GM10847 (cell line): Measurements from ENCODE around the gene LACRT.

ENCODE experiments used
- POLR2A ChIP-seq: IDR thresholded peaks from 2 replicates; pipeline ENCODE4 v1.6.1; 2011; ENCODE audit not compliant: insufficient read length; ENCODE audit errors: extremely low read depth

Gene LACRT

GRCh38 chr12:54612225-54612750, 22.4 kb downstream of the LACRT start:
- TF ChIP-seq POLR2A = no peak

DNA sequence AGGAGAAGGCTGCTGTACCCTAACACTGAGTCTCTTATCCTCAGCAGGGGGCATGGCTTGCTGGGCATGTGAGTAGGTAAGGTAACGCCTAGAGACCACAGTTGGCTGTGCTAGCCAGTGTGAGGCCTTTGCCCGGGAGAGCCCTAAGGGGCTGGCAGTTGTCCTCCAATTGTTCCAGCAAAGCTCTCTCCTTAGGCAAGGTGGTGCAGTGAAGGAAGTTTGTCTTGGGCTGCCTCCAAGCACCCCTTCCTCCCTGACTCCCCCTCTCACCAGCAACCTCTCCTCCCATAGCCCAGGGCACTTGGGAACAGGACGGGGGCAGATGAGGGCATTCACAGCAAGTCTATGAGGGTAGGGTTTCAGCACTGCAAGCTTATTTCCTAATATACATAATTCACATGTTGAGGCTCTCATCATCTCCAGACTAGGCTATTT, 23.0 kb downstream of the LACRT start:
- TF ChIP-seq POLR2A = no peak

GRCh38 chr12:54608769-54609168, 25.9 kb downstream of the LACRT start:
- no peak for TF ChIP-seq POLR2A

DNA sequence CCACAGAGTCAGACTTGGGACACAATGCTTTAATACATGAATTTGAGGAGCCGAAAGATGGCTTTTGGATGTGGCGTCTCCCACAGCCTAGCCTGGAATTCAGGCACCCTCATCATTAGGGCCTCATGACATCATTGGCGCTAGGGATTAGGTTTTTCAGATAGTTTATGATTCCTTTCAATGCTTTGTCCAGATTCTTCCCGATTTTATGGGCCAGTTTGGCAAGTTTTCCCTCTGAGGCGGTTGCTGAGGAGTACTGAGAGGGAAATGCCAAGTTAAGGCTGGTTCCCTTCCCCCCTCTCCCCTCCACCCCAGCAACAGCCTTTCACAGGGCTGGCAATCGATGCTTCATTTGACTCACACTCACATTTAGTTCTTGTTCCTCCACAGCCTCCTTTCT, 26.5 kb downstream of the LACRT start:
- no peak for TF ChIP-seq POLR2A

DNA sequence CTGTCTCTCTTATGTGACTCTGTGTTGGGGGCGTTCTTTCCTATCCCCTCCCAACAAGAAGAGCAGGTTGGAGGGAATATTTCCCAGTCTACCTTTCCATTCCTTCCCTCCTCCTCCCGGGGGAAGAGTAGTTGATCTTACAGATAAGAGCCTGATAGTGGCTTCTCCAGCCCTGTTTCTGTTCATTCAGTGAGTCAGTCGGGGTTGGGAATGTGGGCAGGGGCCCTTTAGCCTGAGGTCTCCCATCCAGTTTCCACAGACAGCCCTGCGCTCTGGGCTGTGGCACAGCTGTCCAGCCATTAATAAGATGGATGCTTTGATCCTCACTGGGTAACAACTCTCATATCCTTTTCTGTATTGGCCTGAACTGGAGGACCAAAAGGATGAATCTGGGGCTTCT, 28.1 kb downstream of the LACRT start:
- no peak for TF ChIP-seq POLR2A

DNA sequence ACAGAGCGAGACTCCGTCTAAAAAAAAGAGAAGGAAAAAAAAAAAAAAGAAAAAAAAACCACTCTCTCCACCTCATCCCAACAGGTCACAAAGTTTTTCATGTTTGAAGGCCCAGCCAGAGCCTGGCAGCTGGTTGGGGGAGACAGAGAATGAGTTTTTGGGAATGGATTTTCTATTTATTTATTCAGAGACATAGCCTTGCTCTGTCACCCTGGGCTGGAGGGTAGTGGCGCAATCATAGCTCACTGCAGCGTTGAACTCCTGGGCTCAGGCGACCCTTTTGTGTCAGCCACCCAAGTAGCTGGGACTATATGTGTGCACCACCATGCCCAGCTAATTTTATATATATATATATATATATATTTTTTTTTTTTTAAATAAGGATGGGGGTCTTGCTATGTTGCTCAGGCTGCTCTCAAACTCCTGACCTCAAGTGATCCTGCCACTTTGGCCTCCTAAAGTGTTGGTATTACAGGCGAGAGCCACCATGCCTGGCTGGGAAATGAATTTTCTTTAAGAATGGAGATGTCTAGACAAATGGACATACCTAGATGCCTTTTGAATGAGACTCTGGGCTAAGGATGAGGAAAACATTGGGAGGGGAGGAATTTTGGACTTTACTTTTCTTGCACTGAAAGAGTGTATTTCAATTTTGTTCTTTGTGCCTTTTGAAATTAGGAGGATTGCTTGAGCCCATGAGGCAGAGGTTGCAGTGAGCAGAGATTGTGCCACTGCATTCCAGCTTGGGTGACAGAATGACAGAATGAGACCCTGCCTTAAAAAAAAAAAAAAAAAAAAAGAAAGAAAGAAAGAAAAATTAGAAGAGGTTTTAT, 29.3 kb downstream of the LACRT start:
- TF ChIP-seq POLR2A = no peak

DNA sequence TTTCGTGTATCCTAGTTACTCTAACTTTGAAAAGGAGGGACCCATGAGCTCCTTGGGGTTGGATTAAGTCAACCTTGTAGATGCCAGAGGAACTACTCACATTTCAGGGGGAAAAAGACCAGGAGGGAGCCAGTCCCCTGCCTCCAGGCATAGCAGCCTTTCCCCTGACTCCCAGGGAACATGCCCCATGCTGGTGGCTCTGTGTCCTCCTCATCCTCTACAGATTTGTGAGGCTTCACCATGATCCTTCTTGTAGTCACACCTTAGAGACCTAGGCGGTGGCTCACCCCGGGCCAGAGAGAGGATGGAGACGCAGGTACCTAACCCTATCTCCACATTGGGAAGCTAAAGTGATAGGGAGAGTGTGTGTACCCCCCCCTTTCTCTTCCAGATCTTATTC, 30.3 kb downstream of the LACRT start:
- TF ChIP-seq POLR2A = no peak

- no peak for TF ChIP-seq POLR2A
Measured at GRCh38 chr12:54603872-54604271, 30.8 kb downstream of the LACRT start.

DNA sequence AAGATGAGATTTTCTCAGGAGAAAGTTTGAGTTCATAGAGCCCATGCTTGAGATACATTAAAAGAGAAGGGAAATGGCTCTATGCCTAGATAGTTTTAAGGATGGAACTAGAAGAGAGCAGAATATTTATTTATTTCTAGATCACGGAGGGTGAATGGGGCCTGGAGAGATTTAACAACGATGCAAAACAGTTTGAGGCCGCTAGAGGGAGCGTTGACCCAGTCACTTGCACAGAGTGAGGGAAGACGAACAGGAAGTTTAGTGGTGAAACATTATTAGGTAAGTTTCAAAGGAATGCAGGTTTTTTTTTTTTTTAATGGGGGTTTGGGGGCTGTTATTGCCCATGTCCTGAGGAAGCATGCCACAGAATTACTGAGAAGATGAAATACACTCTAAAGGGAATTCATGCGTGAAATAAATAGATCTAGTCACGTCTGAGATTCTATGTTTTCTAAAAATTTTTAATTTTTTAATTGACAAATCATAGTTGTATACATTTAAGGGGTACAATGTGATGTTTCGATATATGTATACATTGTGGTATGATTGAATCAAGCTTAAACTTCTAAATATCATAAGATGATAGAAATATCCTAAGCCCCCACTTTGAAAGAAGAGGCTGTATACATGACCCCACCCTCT, 31.4 kb downstream of the LACRT start:
- no peak for TF ChIP-seq POLR2A

DNA sequence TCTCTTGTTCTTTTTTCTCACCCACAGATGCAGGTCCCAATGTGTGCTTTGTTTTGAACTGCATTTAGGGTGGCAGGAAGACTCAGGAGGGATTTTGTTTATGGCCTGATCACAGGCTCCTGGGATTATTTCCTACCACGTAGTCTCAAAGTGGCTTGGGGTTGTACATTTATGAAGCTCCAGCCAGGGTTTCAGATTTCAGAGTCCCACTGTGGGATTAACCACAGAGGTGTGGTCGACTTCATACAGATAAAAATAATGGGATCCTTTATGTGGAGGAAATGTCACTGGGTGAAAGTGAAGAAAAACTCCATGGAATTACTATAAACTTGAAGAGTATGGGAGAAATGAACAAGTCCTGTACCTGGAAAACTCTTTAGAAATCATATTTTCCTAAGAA, 32.0 kb downstream of the LACRT start:
- TF ChIP-seq POLR2A = no peak

DNA sequence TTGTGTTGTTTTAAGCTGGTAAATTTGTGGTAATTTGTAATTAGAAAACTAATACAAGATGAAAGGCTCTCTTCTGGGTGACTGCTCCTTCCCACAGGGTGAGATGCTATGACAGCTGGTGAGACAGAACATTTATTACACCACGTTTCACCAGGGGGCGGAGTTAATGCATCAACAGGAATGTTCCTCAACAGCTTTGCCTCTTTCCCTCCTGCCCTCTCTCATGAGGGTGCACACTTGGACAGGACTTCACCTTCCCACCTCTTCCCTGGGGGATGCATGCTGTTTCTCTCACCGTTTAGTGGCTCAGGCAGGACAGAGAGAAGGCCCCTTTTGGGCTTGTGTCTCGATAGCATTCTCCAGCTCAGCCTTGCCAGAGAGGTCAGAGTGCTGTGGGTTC, 32.9 kb downstream of the LACRT start:
- TF ChIP-seq POLR2A = no peak

GRCh38 chr12:54598970-54599369, 35.7 kb downstream of the LACRT start:
- TF ChIP-seq POLR2A = no peak

- no peak for TF ChIP-seq POLR2A
Measured at GRCh38 chr12:54596526-54596946, 38.2 kb downstream of the LACRT start.

DNA sequence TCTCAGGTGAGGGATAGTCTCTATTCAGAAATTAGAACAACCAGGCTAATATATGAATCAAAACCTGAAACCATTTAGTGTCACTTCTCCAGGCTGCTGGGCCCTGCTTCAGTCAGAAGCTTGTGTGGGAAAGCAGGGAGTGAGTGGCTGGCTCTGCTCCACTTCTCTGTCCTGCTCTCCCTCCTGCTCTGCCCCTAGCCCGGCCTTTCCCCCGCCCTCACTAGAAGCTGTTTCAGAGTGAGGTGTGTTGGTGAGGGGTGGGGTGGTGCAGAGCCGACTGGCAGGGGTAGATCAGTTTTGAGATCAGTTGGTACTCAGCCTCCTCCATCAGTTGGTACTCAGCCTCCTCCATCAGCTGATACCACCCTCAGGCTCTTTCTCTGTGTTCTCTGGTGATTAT, 39.2 kb downstream of the LACRT start:
- no peak for TF ChIP-seq POLR2A

DNA sequence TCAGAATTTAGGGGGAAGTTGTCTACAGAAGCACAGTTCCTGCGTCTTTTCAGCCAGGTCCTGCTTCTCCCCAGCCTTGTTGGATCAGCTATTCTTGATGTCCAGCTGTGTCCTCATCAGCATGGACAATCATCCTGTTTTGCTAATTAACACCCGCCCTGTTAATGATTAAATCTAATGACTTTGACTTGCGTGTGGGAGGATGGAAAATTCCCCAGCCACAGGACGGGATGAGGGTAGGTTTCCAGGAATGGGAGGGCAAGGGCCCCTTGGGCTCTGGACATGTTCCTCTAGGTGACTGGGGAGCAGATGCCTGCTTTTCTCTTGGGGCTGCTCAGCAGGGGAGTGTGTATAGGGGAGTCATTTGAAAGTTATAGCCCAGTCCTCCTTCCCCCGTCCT, 41.0 kb downstream of the LACRT start:
- no peak for TF ChIP-seq POLR2A

DNA sequence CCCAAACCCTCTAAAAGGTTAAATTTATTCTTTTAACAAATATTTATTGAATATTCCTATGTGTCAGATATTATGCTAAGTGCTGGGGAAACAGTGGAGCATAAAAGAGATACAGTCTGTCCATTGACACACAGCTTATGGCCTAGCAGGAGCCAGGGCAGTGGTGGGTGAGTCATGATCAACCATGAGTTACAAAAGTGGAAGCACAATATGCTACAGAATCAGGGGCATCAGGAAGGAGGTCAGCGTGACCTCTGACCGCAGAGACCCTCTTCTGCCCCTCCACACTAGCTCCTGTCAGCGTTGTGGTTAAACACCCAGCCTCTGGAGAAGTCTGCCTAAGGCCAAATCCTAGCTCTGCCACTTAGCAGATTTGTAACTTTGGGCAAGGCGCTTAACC, 41.6 kb downstream of the LACRT start:
- TF ChIP-seq POLR2A = no peak
